H1 (cell line): ENCODE results near the gene PIK3C2G. TPM values are rescaled to one million over a fixed set of nuclear protein-coding genes. Genes with fewer than 3 reads are reported as not detected.

Source experiments
- CTCF ChIA-PET: fragments of 300-600 bp; sonication (Branson Sonifier 250); formaldehyde crosslinking; loops from one replicate; lab custom pipeline; 2021; ENCODE audit not compliant: partially characterized antibody; lab: Charles Lee
- POLR2A ChIA-PET: fragments of 300-600 bp; sonication (Branson Sonifier 250); formaldehyde crosslinking; loops from one replicate; lab custom pipeline; 2021; ENCODE audit warnings: inconsistent platforms; ENCODE audit not compliant: partially characterized antibody; lab: Charles Lee
- DNase-seq, 2 experiments: peaks; one replicate each; pipeline versions ENCODE4 v3.0.0 to v3.0.0-alpha.2; 2010 to 2022; ENCODE audit warnings: low spot score in 2 of 2, low read depth in 1 of 2, mixed read lengths in 1 of 2
- FAIRE-seq: peaks from 2 replicates; lab custom pipeline; 2011; peaks lifted over from hg19 to GRCh38; lab: Jason Lieb, UNC
- H2AFZ ChIP-seq: 2 replicates; pipeline ENCODE4 v1.8.1; 2012; ENCODE audit warnings: low read length, inconsistent platforms
- H2AK5ac ChIP-seq: 2 replicates; pipeline ENCODE4 v1.6.1; 2013; ENCODE audit warnings: low read depth, low read length
- H2BK120ac ChIP-seq: replicated peaks from 2 replicates; pipeline ENCODE3; 2013; ENCODE audit warnings: low read depth, low read length, inconsistent platforms
- H2BK12ac ChIP-seq: 2 replicates; pipeline ENCODE4 v1.6.1; 2013; ENCODE audit warnings: low read depth, low read length
- H2BK15ac ChIP-seq: 2 replicates; pipeline ENCODE4 v1.6.1; 2013; ENCODE audit warnings: low read length
- H2BK20ac ChIP-seq: 2 replicates; pipeline ENCODE4 v1.6.1; 2013; ENCODE audit warnings: low read length
- H2BK5ac ChIP-seq: 2 replicates; pipeline ENCODE4 v1.6.1; 2013; ENCODE audit warnings: low read depth, low read length
- H3K14ac ChIP-seq: 2 replicates; pipeline ENCODE4 v1.6.1; 2013; ENCODE audit warnings: inconsistent platforms; ENCODE audit not compliant: insufficient read length
- H3K18ac ChIP-seq: 2 replicates; pipeline ENCODE4 v1.6.1; 2013; ENCODE audit warnings: low read length; ENCODE audit errors: extremely low read depth
- H3K23ac ChIP-seq: 2 replicates; pipeline ENCODE4 v1.6.1; 2013; ENCODE audit warnings: inconsistent platforms; ENCODE audit not compliant: insufficient read length
- H3K23me2 ChIP-seq: 2 replicates; pipeline ENCODE4 v1.6.1; 2013; ENCODE audit warnings: low read depth, low read length
- H3K27ac ChIP-seq: 2 replicates; pipeline ENCODE4 v1.6.1; 2011; ENCODE audit warnings: low read depth, low read length, inconsistent platforms
- H3K27me3 ChIP-seq, 4 experiments: replicated peaks in 1 of 4; 1 replicate in 1 of 4; 2 replicates in 3 of 4; pipeline versions ENCODE4 v1.6.1 to v1.8.1; 2011 to 2013; ENCODE audit warnings: low read length in 3 of 4, mild to moderate bottlenecking in 3 of 4, inconsistent platforms in 2 of 4, mixed read lengths in 2 of 4, moderate library complexity in 1 of 4; ENCODE audit not compliant: control insufficient read depth in 3 of 4, insufficient read depth in 3 of 4; ENCODE audit errors: extremely low read depth in 1 of 4
- H3K36me3 ChIP-seq, 4 experiments: 2 replicates each; pipeline versions ENCODE4 v1.6.1 to v1.8.1; 2011 to 2013; ENCODE audit warnings: mild to moderate bottlenecking in 4 of 4, low read length in 3 of 4, moderate library complexity in 2 of 4, control low read depth in 1 of 4, inconsistent platforms in 1 of 4; ENCODE audit not compliant: insufficient read depth in 4 of 4, control insufficient read depth in 2 of 4
- H3K4ac ChIP-seq: replicated peaks from 2 replicates; pipeline ENCODE3; 2013; ENCODE audit warnings: low read length, low read depth, mixed read lengths, inconsistent platforms; ENCODE audit not compliant: insufficient read length
- H3K4me1 ChIP-seq, 4 experiments: replicated peaks in 1 of 4; 1 replicate in 1 of 4; 2 replicates in 3 of 4; pipeline versions ENCODE4 v1.6.1 to v1.8.1; 2011 to 2013; ENCODE audit warnings: low read length in 3 of 4, inconsistent platforms in 2 of 4, mixed read lengths in 1 of 4; ENCODE audit not compliant: insufficient read depth in 4 of 4, control insufficient read depth in 3 of 4
- H3K4me2 ChIP-seq, 2 experiments: 2 replicates each; pipeline versions ENCODE4 v1.6.1 to v1.8.1; 2011 to 2013; ENCODE audit warnings: low read depth in 2 of 2, low read length in 2 of 2, control low read depth in 1 of 2, inconsistent platforms in 1 of 2, mild to moderate bottlenecking in 1 of 2; ENCODE audit not compliant: insufficient read depth in 1 of 2
- H3K4me3 ChIP-seq, 4 experiments: fragments of 200-600, 300-600 bp in 1 of 4; sonication (generic), shearing (Covaris generic), sonication (Bioruptor Twin) in 1 of 4; 2 replicates each; pipeline versions ENCODE4 v1.5.1 to v1.8.1; 2011 to 2016; ENCODE audit warnings: low read length in 4 of 4, low read depth in 3 of 4, control low read depth in 2 of 4, inconsistent platforms in 2 of 4, mild to moderate bottlenecking in 2 of 4, mixed read lengths in 1 of 4, moderate library complexity in 1 of 4; ENCODE audit not compliant: insufficient read depth in 2 of 4; ENCODE audit errors: extremely low read depth in 1 of 4
- H3K56ac ChIP-seq: replicated peaks from 2 replicates; pipeline ENCODE3; 2013; ENCODE audit warnings: low read depth, mild to moderate bottlenecking, mixed read lengths, low read length, inconsistent platforms; ENCODE audit not compliant: insufficient read length
- H3K79me1 ChIP-seq: 2 replicates; pipeline ENCODE4 v1.6.1; 2013; ENCODE audit warnings: low read depth, low read length, control low read depth
- H3K79me2 ChIP-seq, 2 experiments: 2 replicates each; pipeline versions ENCODE4 v1.6.1 to v1.8.1; 2012 to 2013; ENCODE audit warnings: low read length in 2 of 2, mild to moderate bottlenecking in 2 of 2, inconsistent platforms in 1 of 2; ENCODE audit not compliant: insufficient read depth in 2 of 2, control insufficient read depth in 1 of 2
- H3K9ac ChIP-seq, 4 experiments: replicated peaks in 1 of 4; 1 replicate in 1 of 4; 2 replicates in 3 of 4; pipeline versions ENCODE4 v1.6.1 to v1.8.1; 2011 to 2013; ENCODE audit warnings: low read depth in 3 of 4, low read length in 3 of 4, control low read depth in 2 of 4, mild to moderate bottlenecking in 2 of 4, moderate library complexity in 2 of 4, inconsistent platforms in 1 of 4; ENCODE audit errors: extremely low read depth in 1 of 4
- H3K9me3 ChIP-seq, 2 experiments: 2 replicates each; pipeline versions ENCODE4 v1.6.1 to v1.8.1; 2012 to 2013; ENCODE audit warnings: mild to moderate bottlenecking in 2 of 2, moderate library complexity in 2 of 2, control low read depth in 1 of 2, inconsistent platforms in 1 of 2, low read depth in 1 of 2, low read length in 1 of 2, mixed read lengths in 1 of 2; ENCODE audit not compliant: insufficient read depth in 2 of 2
- H4K20me1 ChIP-seq, 2 experiments: replicated peaks in 1 of 2; 2 replicates each; pipeline versions ENCODE3 to v1.8.1; 2011 to 2013; ENCODE audit warnings: inconsistent platforms in 2 of 2, low read length in 2 of 2, mild to moderate bottlenecking in 1 of 2; ENCODE audit not compliant: insufficient read depth in 2 of 2, control insufficient read depth in 1 of 2
- H4K5ac ChIP-seq: 2 replicates; pipeline ENCODE4 v1.6.1; 2013; ENCODE audit warnings: low read length, low read depth, mixed read lengths, inconsistent platforms; ENCODE audit not compliant: insufficient read length
- H4K8ac ChIP-seq: 2 replicates; pipeline ENCODE4 v1.8.0; 2013; ENCODE audit warnings: mild to moderate bottlenecking, moderate library complexity, low read length, inconsistent platforms; ENCODE audit not compliant: insufficient read depth; ENCODE audit errors: extremely low read depth
- H4K91ac ChIP-seq: replicated peaks from 2 replicates; pipeline ENCODE3; 2013; ENCODE audit warnings: low read length, mixed read lengths, inconsistent platforms; ENCODE audit not compliant: insufficient read length
- ASH2L ChIP-seq: fragments of 200-600, 300-600 bp; sonication (generic); IDR thresholded peaks from one replicate; pipeline ENCODE4 v1.7.1; 2017; ENCODE audit warnings: low read length
- BCL11A ChIP-seq, 2 experiments: IDR thresholded peaks; one replicate each; pipeline ENCODE4 v1.6.1; 2011; ENCODE audit warnings: low read depth in 2 of 2, low read length in 2 of 2, mild to moderate bottlenecking in 2 of 2
- FOSL1 ChIP-seq: IDR thresholded peaks from 2 replicates; pipeline ENCODE4 v1.6.1; 2011; ENCODE audit warnings: mild to moderate bottlenecking, low read depth, low read length, moderate library complexity; ENCODE audit not compliant: insufficient read depth
- JUN ChIP-seq: IDR thresholded peaks from 2 replicates; pipeline ENCODE4 v1.6.1; 2011; ENCODE audit warnings: low read depth, mild to moderate bottlenecking, improper control_type of control experiment, low read length
- KDM5A ChIP-seq: fragments of 200-600 bp; IDR thresholded peaks from 2 replicates; pipeline ENCODE4 v1.7.1; 2012; ENCODE audit warnings: mild to moderate bottlenecking, low read length, inconsistent platforms, mixed read lengths
- MAFK ChIP-seq: IDR thresholded peaks from 2 replicates; pipeline ENCODE4 v1.6.1; 2012; ENCODE audit warnings: low read depth, mild to moderate bottlenecking, improper control_type of control experiment, low read length
- POLR2A ChIP-seq, 2 experiments: IDR thresholded peaks; 1 replicate in 1 of 2; 2 replicates in 1 of 2; pipeline ENCODE4 v1.6.1; 2011; ENCODE audit warnings: low read depth in 2 of 2, low read length in 2 of 2, mild to moderate bottlenecking in 2 of 2; ENCODE audit errors: control extremely low read depth in 1 of 2
- POU5F1 ChIP-seq: IDR thresholded peaks from 2 replicates; pipeline ENCODE4 v1.6.1; 2011; ENCODE audit warnings: low read depth, mild to moderate bottlenecking, low read length, moderate library complexity
- RBBP5 ChIP-seq: IDR thresholded peaks from 2 replicates; pipeline ENCODE4 v1.7.1; 2012; ENCODE audit warnings: low read depth, mild to moderate bottlenecking, inconsistent platforms, low read length, moderate library complexity, borderline replicate concordance
- RFX5 ChIP-seq: IDR thresholded peaks from 2 replicates; pipeline ENCODE4 v1.6.1; 2011; ENCODE audit warnings: low read depth, low read length, improper control_type of control experiment, borderline replicate concordance
- SAP30 ChIP-seq: fragments of 300-600 bp; sonication (generic); IDR thresholded peaks from 2 replicates; pipeline ENCODE4 v1.7.1; 2012; ENCODE audit warnings: low read length, moderate library complexity, mild to moderate bottlenecking, inconsistent platforms; ENCODE audit not compliant: insufficient read depth, insufficient replicate concordance
- SIX5 ChIP-seq: IDR thresholded peaks from 2 replicates; pipeline ENCODE4 v1.6.1; 2011; ENCODE audit warnings: mild to moderate bottlenecking, low read depth, low read length
- SRF ChIP-seq: IDR thresholded peaks from 2 replicates; pipeline ENCODE4 v1.6.1; 2011; ENCODE audit warnings: mild to moderate bottlenecking, low read depth, low read length, moderate library complexity
- WGBS, 2 experiments: shearing (Covaris generic) in 1 of 2; methylation state at CpG; one replicate each; pipeline versions ENCODE4 v1.1.6 to v1.1.7; 2013 to 2015; ENCODE audit warnings: low lambda C conversion rate in 2 of 2, mixed read lengths in 2 of 2, inconsistent platforms in 1 of 2, low coverage in 1 of 2, missing lambda C conversion rate in 1 of 2; ENCODE audit not compliant: insufficient replicate concordance in 2 of 2, insufficient coverage in 1 of 2, insufficient read length in 1 of 2; ENCODE audit errors: extremely low coverage in 1 of 2, missing lambda C conversion rate in 1 of 2; 5-methylcytosine and 5-hydroxymethylcytosine counted together
- polyA plus RNA-seq, 7 experiments: library from polyadenylated mRNA; depleted of rRNA in 3 of 7; stranded (reverse) in 5 of 7; unstranded in 2 of 7; fragments of >200 nt in 5 of 7; fragments of 200-250 nt in 2 of 7; gene quantifications; 1 replicate in 5 of 7; 2 replicates in 1 of 7; 4 replicates in 1 of 7; pipeline versions ENCODE4 v1.2.1 to v1.2.3, GENCODE V29; 2011 to 2013; ENCODE audit warnings: missing spikeins in 2 of 7, mixed read lengths in 2 of 7
- total RNA-seq: library from RNA; stranded (reverse); fragmentation: NEBNext Ultra II Directional; extraction: Animal tissue kit (Norgen Biotek cat#: 25700); gene quantifications from 2 replicates; pipeline ENCODE4 v1.2.1, GENCODE V29; 2021
- TF ChIP-seq, protein P1 (sequence below): IDR thresholded peaks from 2 replicates; pipeline ENCODE4 v1.6.1; 2012; ENCODE audit warnings: inconsistent platforms

PIK3C2G gene
- total and polyA plus RNA-seq, 2 of the 8 experiments (the other 6 are each of a cell fraction or from before 2014, with no cell fraction given): not detected

DNA sequence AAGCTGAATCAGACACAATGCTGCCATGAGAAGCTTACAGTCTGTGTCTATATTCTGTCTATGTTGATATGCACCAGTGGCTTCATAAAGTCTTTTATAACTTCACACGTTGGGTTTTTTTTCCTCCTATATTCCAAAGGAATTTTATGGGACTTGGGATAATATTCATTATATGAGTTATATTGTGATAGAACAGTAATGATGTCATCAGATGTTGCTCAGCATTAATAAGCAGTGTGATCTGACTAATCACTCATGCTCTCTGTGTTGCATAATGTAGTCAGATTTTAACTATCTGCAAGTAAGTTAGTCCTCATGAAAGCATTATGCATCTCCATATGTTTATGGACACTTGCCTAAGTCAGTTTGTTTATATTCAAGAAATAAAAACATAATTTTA, 316.9 kb downstream of the PIK3C2G start:
- no peak overlapping the region for H2BK5ac ChIP-seq
- no peak overlapping the region for H2BK120ac ChIP-seq
- H4K8ac ChIP-seq: no peak overlapping the region
- no peaks in the 10 kb centered on the region for H3K27me3 ChIP-seq
- no peak overlapping the region for H2AFZ ChIP-seq
- ChIA-PET POLR2A (no interaction called here), CTCF (interaction anchor here (0.9 kb wide), 1 partner anchor 9 kb away, joined by 3 read pairs; no protein-coding TSS in a partner anchor)
- DNase-seq (no peak), FAIRE-seq (no peak)
- H3K4me3 ChIP-seq: no peak overlapping the region
- no peaks in the 10 kb centered on the region for H3K23me2 ChIP-seq
- no peaks in the 10 kb centered on the region for H3K79me1 ChIP-seq
- no peak overlapping the region for H3K4ac ChIP-seq
- no peak overlapping the region for H3K18ac ChIP-seq
- H2BK12ac ChIP-seq: no peak overlapping the region
- H4K20me1 ChIP-seq: no peaks in the 10 kb centered on the region
- H4K91ac ChIP-seq: no peak overlapping the region
- no peaks in the 10 kb centered on the region for H3K79me2 ChIP-seq
- no peak overlapping the region for H2BK15ac ChIP-seq
- no peaks in the 10 kb centered on the region for H3K9me3 ChIP-seq
- no peaks in the 10 kb centered on the region; a peak in 1 of 8 replicates for H3K36me3 ChIP-seq
- H4K5ac ChIP-seq: no peak overlapping the region
- no peak overlapping the region for H3K9ac ChIP-seq
- 80% methylated on average over 1 of the region's 1 CpG; no CpG with 5 or more reads in 1 of the 2 experiments for WGBS, 2 experiments
- H3K27ac ChIP-seq: no peak overlapping the region
- H3K14ac ChIP-seq: no peak overlapping the region
- no peak overlapping the region for H2AK5ac ChIP-seq
- H3K4me2 ChIP-seq: no peak overlapping the region
- no peak overlapping the region for H2BK20ac ChIP-seq
- H3K4me1 ChIP-seq: no peaks in the 10 kb centered on the region
- no peak overlapping the region for H3K56ac ChIP-seq
- no peak overlapping the region for H3K23ac ChIP-seq
- TF ChIP-seq POLR2A (IDR thresholded peaks at IDR 0.05; ENCODE audit: control extremely low read depth in 1 of 2, low read depth in 2 of 2, low read length in 2 of 2) (no peak), BCL11A (IDR thresholded peaks at IDR 0.05; ENCODE audit: low read depth in 2 of 2, low read length in 2 of 2) (no peak), JUN (no peak), ASH2L (no peak), KDM5A (no peak), POU5F1 (no peak), MAFK (no peak), RFX5 (no peak), FOSL1 (no peak), SAP30 (no peak), RBBP5 (no peak), SRF (no peak), SIX5 (no peak)
- TF ChIP-seq, protein P1, sequence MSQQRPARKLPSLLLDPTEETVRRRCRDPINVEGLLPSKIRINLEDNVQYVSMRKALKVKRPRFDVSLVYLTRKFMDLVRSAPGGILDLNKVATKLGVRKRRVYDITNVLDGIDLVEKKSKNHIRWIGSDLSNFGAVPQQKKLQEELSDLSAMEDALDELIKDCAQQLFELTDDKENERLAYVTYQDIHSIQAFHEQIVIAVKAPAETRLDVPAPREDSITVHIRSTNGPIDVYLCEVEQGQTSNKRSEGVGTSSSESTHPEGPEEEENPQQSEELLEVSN: no peak
